ENCODE results near the gene MTHFD1L.

- TF ChIP-seq EZH2 (IDR thresholded peaks at IDR 0.05; ENCODE audit: low read length, missing control alignments) (no peak), CTCF (conservative IDR thresholded peaks at IDR 0.05 in 1 of 2, IDR thresholded peaks at IDR 0.05 in 1 of 2; ENCODE audit: low read depth in 1 of 2, low read length in 2 of 2) (no peak)
These were observed 32.0 kb downstream of the MTHFD1L start for GRCh38 chr6:150897400-150897943.

Data from fibroblast of lung (primary cell).